GM12892 (cell line): ENCODE data around the gene LRRC53.

Source experiments
- DNase-seq: peaks from one replicate; pipeline ENCODE4 v3.0.0; 2011; ENCODE audit not compliant: insufficient read length
- FAIRE-seq: peaks from 2 replicates; lab custom pipeline; 2011; peaks lifted over from hg19 to GRCh38; lab: Jason Lieb, UNC
- POLR2A ChIP-seq: IDR thresholded peaks from 2 replicates; pipeline ENCODE4 v1.6.1; 2011; ENCODE audit warnings: low read depth, low read length, control low read depth
- POLR2AphosphoS5 ChIP-seq: IDR thresholded peaks from 2 replicates; pipeline ENCODE4 v1.6.1; 2011; ENCODE audit warnings: low read depth, low read length, control low read depth
- TAF1 ChIP-seq: IDR thresholded peaks from 2 replicates; pipeline ENCODE4 v1.6.1; 2011; ENCODE audit warnings: low read depth, mild to moderate bottlenecking, control low read depth, low read length, borderline replicate concordance

LRRC53 gene

DNA sequence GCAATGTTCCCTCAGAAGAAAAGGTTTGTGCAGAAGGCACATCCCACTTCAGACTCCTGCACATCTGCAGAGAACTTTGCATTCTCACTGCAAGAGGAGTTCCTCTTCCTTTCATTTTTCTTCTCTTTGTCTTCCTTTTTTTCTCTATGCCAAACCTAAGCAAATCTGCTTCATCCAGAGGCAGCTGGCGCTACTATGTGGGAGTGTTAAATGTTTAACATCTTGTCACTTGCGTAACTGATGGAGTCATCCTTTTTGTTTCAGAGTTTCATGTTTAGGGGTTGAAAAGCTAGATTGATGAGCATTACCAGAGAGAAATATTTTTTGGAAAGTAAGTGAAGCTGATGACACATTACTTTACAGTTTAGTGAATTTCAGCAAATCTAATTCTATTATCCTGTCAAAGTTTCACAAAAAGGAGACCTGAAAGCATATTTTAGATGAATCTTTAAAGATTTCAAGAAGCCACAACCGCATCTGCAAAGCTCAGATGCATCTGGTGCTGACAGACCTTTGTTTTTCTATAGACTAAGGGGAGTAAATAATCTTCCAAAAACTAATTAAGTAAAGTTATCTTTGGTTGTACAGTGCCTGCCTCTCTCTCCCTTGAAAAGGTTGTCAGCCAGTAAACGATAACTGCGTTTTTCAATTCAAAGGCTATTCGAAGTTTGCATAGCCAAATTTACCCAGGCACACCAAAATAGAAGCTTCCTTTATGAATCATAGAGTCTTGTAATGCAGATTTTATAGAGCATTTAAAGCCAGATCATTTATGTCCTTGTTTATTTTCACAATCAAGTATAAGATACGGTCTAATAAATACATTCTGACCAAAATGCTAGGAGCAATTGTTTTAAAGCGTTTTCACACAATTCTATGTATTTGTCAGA is 1.2 kb upstream of the LRRC53 start:
- no peak for DNase-seq
- TF ChIP-seq POLR2AphosphoS5 (no peak), POLR2A (no peak), TAF1 (no peak)
- no peak for FAIRE-seq

- TF ChIP-seq TAF1 (no peak), POLR2A (no peak), POLR2AphosphoS5 (no peak)
- DNase-seq (no peak), FAIRE-seq (no peak)
Measured at GRCh38 chr1:74508449-74508848, 4.0 kb downstream of the LRRC53 start.

DNA sequence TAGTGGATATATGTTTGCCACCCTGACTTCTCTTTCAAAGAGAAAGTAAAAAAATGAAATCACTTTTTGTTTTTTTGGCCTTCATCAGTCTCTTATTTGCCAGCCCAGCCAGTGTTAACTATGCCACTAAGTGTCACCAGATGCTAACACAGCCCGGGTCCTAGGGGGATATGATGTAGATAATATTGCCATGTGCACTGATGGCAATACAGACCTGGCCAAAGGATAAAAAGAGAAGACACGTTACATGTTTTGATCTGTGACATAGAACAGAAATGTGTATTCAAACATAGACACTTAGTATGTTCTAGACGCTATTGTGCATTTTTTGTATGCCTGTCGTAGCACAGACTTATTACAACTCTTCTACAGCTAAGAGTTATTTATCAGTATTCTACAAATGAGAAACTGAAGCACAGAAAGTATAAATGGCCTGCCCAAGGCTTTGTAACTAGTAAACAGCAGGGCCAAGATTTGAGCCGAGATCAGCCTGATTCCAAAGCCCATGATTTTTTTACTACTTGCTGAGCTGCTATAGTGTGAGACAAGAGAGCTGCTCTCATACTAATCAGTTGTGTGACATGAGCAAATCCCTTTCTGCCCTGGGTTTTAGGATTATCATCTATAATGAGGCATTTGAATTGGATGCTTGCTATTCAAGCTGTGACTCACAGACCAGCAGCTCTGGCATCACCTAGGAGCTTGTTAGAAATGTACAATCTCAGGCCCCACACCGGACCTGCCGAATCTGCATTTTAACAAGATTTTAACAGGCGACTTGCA is 6.3 kb downstream of the LRRC53 start:
- TF ChIP-seq POLR2A = no peak
- no peak for TF ChIP-seq POLR2AphosphoS5
- TF ChIP-seq TAF1 = no peak
- no peak for FAIRE-seq
- DNase-seq = no peak

- TF ChIP-seq TAF1 (no peak), POLR2AphosphoS5 (no peak), POLR2A (no peak)
- no peak for DNase-seq
- FAIRE-seq = no peak
Measured at GRCh38 chr1:74504933-74505512, 7.4 kb downstream of the LRRC53 start.

DNA sequence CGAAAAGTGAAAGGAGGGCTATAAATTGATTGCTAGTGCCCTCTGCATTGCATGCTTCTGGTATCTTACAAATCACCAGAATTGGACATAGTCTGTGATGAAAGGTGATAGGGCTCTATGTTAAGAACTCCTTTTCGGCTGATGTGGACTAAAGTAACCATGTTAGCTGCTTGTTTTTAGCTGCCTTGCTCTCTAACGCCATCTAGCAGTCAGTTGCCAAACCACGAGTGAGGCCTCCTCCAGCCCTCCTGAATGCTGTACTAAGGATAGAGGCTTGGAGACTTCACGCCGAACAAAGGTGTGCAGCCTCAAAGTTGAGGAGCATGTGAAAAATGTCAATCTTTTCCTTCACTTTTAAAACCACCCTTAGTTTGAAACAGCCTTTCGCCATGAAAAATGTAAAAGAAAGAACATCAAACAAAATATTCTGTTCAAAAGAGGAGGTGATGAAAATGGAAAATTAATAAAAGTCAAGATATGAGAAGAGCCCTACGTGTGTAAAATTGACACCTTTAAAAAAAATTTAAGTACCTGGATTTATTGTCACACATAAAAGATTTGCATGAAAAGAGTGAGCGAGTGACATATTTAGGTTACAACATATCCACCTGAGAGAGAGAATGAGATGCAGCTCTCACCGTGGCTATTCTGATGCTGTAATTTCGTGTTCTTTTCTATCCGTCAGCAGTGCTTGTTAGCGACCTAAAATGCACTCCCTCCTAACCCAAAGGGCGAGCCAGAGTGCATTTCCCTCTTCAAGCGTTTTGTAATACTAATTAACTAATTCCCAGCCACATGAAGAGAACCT is 8.1 kb downstream of the LRRC53 start:
- DNase-seq (peak; percentile 7), FAIRE-seq (peak; percentile 56)
- TF ChIP-seq POLR2A (no peak), TAF1 (no peak), POLR2AphosphoS5 (no peak)

GRCh38 chr1:74502858-74503257 is 9.6 kb downstream of the LRRC53 start:
- TF ChIP-seq POLR2A (no peak), TAF1 (no peak), POLR2AphosphoS5 (no peak)
- peak; percentile 66 for FAIRE-seq
- DNase-seq = no peak

GRCh38 chr1:74502432-74502831 is 10.0 kb downstream of the LRRC53 start:
- no peak for TF ChIP-seq POLR2AphosphoS5
- TF ChIP-seq POLR2A = no peak
- no peak for TF ChIP-seq TAF1
- DNase-seq (no peak), FAIRE-seq (no peak)

DNA sequence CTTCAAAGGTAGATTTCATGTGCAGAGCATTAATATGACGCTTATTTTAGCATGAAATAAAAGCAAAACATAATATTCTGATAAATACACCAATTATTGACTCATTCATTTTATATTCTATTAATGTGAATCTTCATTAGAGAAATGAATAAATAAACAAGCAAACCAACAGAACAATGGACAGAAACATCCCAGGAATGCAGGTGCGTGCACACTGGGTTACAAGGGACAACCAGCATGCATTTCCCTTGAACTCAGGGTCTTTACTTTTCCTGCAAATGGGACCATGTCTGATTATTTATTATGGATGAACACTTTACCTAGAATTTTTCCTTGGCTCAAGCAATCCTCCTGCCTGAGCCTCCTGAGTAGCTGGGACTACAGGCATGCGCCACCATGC is 13.5 kb downstream of the LRRC53 start:
- FAIRE-seq (no peak), DNase-seq (no peak)
- TF ChIP-seq POLR2A (no peak), POLR2AphosphoS5 (no peak), TAF1 (no peak)

GRCh38 chr1:74496669-74497068 is 15.7 kb downstream of the LRRC53 start:
- DNase-seq (no peak), FAIRE-seq (no peak)
- no peak for TF ChIP-seq TAF1

DNA sequence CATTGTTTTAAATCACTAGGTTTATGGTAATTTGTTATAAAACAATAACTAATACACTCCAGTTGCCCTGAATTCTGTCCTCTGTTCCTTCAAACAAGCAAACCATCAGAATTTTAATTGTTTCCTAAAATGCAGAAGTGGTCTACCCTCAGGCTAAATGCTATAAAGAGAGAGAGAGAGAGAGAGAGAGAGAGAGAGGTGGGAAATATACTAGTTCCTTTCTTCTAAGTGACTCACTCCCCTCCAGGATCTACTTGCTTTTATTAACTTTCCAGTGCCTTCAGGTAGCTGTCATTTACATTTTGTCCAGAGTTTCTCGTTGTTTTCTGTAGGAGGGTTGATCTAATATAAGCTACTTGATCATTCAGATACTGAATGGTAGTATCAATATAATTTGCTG is 26.4 kb downstream of the LRRC53 start:
- FAIRE-seq (no peak), DNase-seq (no peak)
- TF ChIP-seq POLR2AphosphoS5 (no peak), TAF1 (no peak), POLR2A (no peak)

GRCh38 chr1:74485622-74486021 is 26.8 kb downstream of the LRRC53 start:
- FAIRE-seq (no peak), DNase-seq (no peak)
- no peak for TF ChIP-seq POLR2AphosphoS5
- TF ChIP-seq TAF1 = no peak
- TF ChIP-seq POLR2A = no peak
